ENCODE results near the gene C20orf144.
A peak's percentile ranks its signal among the peaks of the same experiment; 100 is the strongest.

C20orf144 gene

GRCh38 chr20:33666293-33667244, 4.4 kb downstream of the C20orf144 start, which contains the start of gene ACTL10:
Gene ACTL10, plus strand, starts transcription at chr20:33666943. Its CDS starts 555 bp downstream, at chr20:33667498.
- Mint-ChIP-seq H3K4me1 (ENCODE audit: low read depth) (peaks cover 45% of the 10 kb centered on the region), H3K9me3 (no peaks in the 10 kb centered on the region), H3K4me3 (peak within 1 kb of the TSS; percentile 92), H3K36me3 (ENCODE audit: low read depth) (peaks cover 17% of the 10 kb centered on the region), H3K27me3 (ENCODE audit: low read depth) (no peaks in the 10 kb centered on the region), H3K27ac (peak within 1 kb of the TSS; percentile 92)

GRCh38 chr20:33667245-33667675, 5.1 kb downstream of the C20orf144 start:
- no peaks in the 10 kb centered on the region for H3K27me3 Mint-ChIP-seq (ENCODE audit: low read depth)
- H3K27ac Mint-ChIP-seq, result peak overlapping the region; percentile 65
- peaks cover 46% of the 10 kb centered on the region for H3K4me1 Mint-ChIP-seq (ENCODE audit: low read depth)

GRCh38 chr20:33667676-33668465, 5.7 kb downstream of the C20orf144 start:
- H3K9me3 Mint-ChIP-seq, result no peaks in the 10 kb centered on the region
- peak overlapping the region; percentile 65 for H3K27ac Mint-ChIP-seq
- H3K36me3 Mint-ChIP-seq (ENCODE audit: low read depth), result peaks cover 20% of the 10 kb centered on the region
- H3K4me1 Mint-ChIP-seq (ENCODE audit: low read depth), result peaks cover 45% of the 10 kb centered on the region
- H3K4me3 Mint-ChIP-seq, result peak overlapping the region; percentile 76
- H3K27me3 Mint-ChIP-seq (ENCODE audit: low read depth), result no peaks in the 10 kb centered on the region

More at GRCh38 chr20:33667245-33667675, 5.1 kb downstream of the C20orf144 start:
- Mint-ChIP-seq H3K36me3 (ENCODE audit: low read depth) (peaks cover 20% of the 10 kb centered on the region), H3K9me3 (no peaks in the 10 kb centered on the region), H3K4me3 (peak overlapping the region; percentile 76)

GRCh38 chr20:33668466-33669155, 6.5 kb downstream of the C20orf144 start:
- H3K4me1 Mint-ChIP-seq (ENCODE audit: low read depth), result peaks cover 49% of the 10 kb centered on the region
- H3K9me3 Mint-ChIP-seq, result no peaks in the 10 kb centered on the region
- H3K36me3 Mint-ChIP-seq (ENCODE audit: low read depth), result peaks cover 20% of the 10 kb centered on the region
- H3K27me3 Mint-ChIP-seq (ENCODE audit: low read depth), result no peaks in the 10 kb centered on the region
- peak overlapping the region; percentile 76 for H3K4me3 Mint-ChIP-seq
- peak overlapping the region; percentile 45 for H3K27ac Mint-ChIP-seq

- Mint-ChIP-seq H3K27me3 (ENCODE audit: low read depth) (no peaks in the 10 kb centered on the region), H3K9me3 (no peaks in the 10 kb centered on the region), H3K4me1 (ENCODE audit: low read depth) (peaks cover 49% of the 10 kb centered on the region), H3K4me3 (no peak overlapping the region), H3K27ac (no peak overlapping the region), H3K36me3 (ENCODE audit: low read depth) (peaks cover 20% of the 10 kb centered on the region)
These were observed 7.1 kb downstream of the C20orf144 start for GRCh38 chr20:33669224-33669623.

GRCh38 chr20:33669873-33670640, 7.9 kb downstream of the C20orf144 start:
- no peaks in the 10 kb centered on the region for H3K27me3 Mint-ChIP-seq (ENCODE audit: low read depth)
- peaks cover 16% of the 10 kb centered on the region for H3K36me3 Mint-ChIP-seq (ENCODE audit: low read depth)
- no peaks in the 10 kb centered on the region for H3K9me3 Mint-ChIP-seq
- no peak overlapping the region for H3K4me3 Mint-ChIP-seq
- peaks cover 44% of the 10 kb centered on the region for H3K4me1 Mint-ChIP-seq (ENCODE audit: low read depth)
- H3K27ac Mint-ChIP-seq, result no peak overlapping the region

- peaks cover 18% of the 10 kb centered on the region for H3K36me3 Mint-ChIP-seq (ENCODE audit: low read depth)
- no peak overlapping the region for H3K27ac Mint-ChIP-seq
- H3K4me3 Mint-ChIP-seq, result peak overlapping the region; percentile 36
- no peaks in the 10 kb centered on the region for H3K9me3 Mint-ChIP-seq
- peaks cover 45% of the 10 kb centered on the region for H3K4me1 Mint-ChIP-seq (ENCODE audit: low read depth)
- no peaks in the 10 kb centered on the region for H3K27me3 Mint-ChIP-seq (ENCODE audit: low read depth)
These were observed 8.8 kb downstream of the C20orf144 start for GRCh38 chr20:33670715-33671499.

GRCh38 chr20:33671573-33672288, 9.6 kb downstream of the C20orf144 start:
- Mint-ChIP-seq H3K4me1 (ENCODE audit: low read depth) (peaks cover 43% of the 10 kb centered on the region), H3K4me3 (peak overlapping the region; percentile 23), H3K36me3 (ENCODE audit: low read depth) (peaks cover 24% of the 10 kb centered on the region), H3K9me3 (no peaks in the 10 kb centered on the region), H3K27me3 (ENCODE audit: low read depth) (no peaks in the 10 kb centered on the region), H3K27ac (no peak overlapping the region)

- H3K27me3 Mint-ChIP-seq (ENCODE audit: low read depth), result no peaks in the 10 kb centered on the region
- peaks cover 41% of the 10 kb centered on the region for H3K4me1 Mint-ChIP-seq (ENCODE audit: low read depth)
- H3K36me3 Mint-ChIP-seq (ENCODE audit: low read depth), result peaks cover 30% of the 10 kb centered on the region
- no peaks in the 10 kb centered on the region for H3K9me3 Mint-ChIP-seq
- H3K27ac Mint-ChIP-seq, result peak overlapping the region; percentile 73
- H3K4me3 Mint-ChIP-seq, result peak overlapping the region; percentile 95
These were observed 10.4 kb downstream of the C20orf144 start for GRCh38 chr20:33672426-33673113.

GRCh38 chr20:33673114-33673409, 10.9 kb downstream of the C20orf144 start:
- H3K36me3 Mint-ChIP-seq (ENCODE audit: low read depth), result peaks cover 32% of the 10 kb centered on the region
- H3K9me3 Mint-ChIP-seq, result no peaks in the 10 kb centered on the region
- peaks cover 40% of the 10 kb centered on the region for H3K4me1 Mint-ChIP-seq (ENCODE audit: low read depth)
- H3K27me3 Mint-ChIP-seq (ENCODE audit: low read depth), result no peaks in the 10 kb centered on the region
- peak overlapping the region; percentile 95 for H3K4me3 Mint-ChIP-seq
- H3K27ac Mint-ChIP-seq, result peak overlapping the region; percentile 73

- Mint-ChIP-seq H3K9me3 (no peaks in the 10 kb centered on the region), H3K4me3 (peak overlapping the region; percentile 95), H3K27ac (peak overlapping the region; percentile 77), H3K27me3 (ENCODE audit: low read depth) (no peaks in the 10 kb centered on the region), H3K36me3 (ENCODE audit: low read depth) (peaks cover 32% of the 10 kb centered on the region), H3K4me1 (ENCODE audit: low read depth) (peaks cover 39% of the 10 kb centered on the region)
These were observed 11.5 kb downstream of the C20orf144 start for GRCh38 chr20:33673410-33674293.

Measured in T-helper 1 cell treated with Interleukin-12 subunit alpha and Interleukin-12 subunit beta and Interleukin-4 antibody, amounts not matched to agents 30 μg/mL and 1 μg/mL, for 36 hours (primary cell).